Smooth muscle cell of the pulmonary artery (primary cell): ENCODE data around the gene CDHR1. TPM values are rescaled to one million over a fixed set of nuclear protein-coding genes. Genes with fewer than 3 reads are reported as not detected.

Experiments used
- total RNA-seq: library from RNA; depleted of rRNA; stranded (reverse); fragments of >200 nt; gene quantifications from 2 replicates; pipeline ENCODE4 v1.2.3, GENCODE V29; 2014

The CDHR1 gene
- total RNA-seq, result under 0.01 and 0.20 TPM in 2 replicates

GRCh38 chr10:84194424-84195043 is at the start of gene CDHR1:
TSS of gene CDHR1 (plus strand) at chr10:84194537. CDS start at chr10:84194761, 224 bp downstream.

DNA sequence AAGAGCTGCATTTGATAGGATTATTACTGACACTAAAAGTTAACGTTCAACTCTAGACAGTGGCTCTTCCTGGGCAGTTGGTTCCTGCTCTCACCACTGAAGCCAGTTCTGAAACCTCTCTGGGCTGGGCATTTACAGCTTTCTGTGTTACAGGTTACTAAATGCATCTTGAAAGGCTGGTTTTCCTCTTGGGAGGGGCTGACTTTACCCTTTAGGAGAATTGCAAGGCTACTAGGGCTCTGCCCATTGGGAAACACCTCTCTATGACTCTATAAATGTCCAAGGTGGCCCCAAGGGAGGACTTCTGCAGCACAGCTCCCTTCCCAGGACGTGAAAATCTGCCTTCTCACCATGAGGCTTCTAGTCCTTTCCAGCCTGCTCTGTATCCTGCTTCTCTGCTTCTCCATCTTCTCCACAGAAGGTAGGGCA is 20.8 kb upstream of the CDHR1 start, which contains the start of gene GPR15LG:
Gene GPR15LG (plus strand): TSS at position 301 of the 429 bp plus-strand sequence. CDS start 51 bp downstream, at position 352.

DNA sequence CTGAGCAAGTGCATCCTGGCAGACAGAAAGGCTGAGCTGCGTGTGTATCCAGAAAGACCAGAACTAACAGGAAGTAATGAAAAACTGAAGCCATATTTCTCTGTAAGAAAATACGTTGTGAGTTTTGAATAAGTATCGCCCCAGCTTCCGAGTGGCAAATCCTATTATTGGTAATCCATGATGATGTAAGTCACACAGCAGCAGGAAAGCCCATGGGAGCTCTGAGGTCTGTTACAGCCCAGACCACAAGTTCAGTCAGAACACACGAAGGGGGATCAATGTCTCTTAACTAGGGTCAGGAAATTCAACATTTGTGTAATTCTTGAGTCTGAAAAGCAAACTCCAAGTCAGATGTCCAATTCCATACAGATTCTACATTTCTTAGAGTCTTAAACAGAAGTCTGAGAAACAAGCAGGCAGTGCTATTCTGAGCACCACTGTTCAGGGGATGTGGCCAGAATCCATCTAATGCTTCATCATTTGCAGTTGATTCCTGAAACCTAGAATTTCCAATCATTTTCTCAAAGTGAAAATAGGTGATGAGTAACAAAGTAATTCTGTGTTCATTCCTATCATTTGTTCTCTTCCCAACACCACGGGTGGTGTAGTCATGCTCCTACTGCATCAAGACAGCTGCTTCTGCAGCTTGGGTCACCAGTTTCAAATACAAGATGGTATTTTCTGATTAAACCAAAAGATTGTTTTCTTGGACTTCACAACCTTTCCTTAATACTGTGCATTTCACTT is 31.3 kb downstream of the CDHR1 start, which contains the start of gene LRIT2:
Gene LRIT2 (minus strand): TSS at position 118 of the 747 bp plus-strand sequence. CDS start 24 bp downstream, at position 94.

DNA sequence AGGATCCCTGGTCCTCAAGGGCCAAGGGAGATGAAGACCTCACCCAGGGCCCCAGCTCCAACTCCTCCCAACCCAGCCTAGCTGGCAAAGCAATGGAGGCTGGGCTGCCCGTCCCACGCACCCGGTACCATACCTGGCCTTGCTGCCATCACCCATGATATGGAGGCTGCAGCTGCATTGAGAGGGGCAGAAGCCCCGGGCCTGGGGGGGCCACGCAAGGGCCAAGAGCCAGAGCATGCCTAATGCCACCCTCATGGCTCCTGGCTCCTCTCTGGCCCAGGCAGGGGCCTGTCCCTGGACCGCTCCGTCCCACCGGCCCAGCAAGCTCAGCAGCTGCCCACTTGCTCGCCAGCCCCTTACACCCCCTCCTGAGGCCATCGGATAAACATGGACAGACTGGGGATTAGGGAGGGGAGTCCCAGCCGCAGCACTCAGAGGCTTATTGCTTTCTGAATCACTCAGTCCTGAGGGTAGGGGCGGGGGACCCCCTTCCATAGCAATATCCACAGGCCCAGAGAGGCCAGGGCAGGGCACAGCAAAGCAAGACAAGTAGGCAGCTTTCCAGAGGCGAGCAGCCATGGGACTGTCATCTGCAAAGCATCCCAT is 47.0 kb downstream of the CDHR1 start, which contains the start of gene LRIT1:
Gene LRIT1 (minus strand): TSS at position 362 of the 606 bp plus-strand sequence. CDS start 107 bp downstream, at position 255.

GRCh38 chr10:84244651-84245270 is 50.4 kb downstream of the CDHR1 start, which contains the start of gene RGR:
TSS of gene RGR (plus strand) at chr10:84245053. CDS start at chr10:84245091, 38 bp downstream.

Other genes with a start within 250 kb of the CDHR1 start
- 172 and 189 TPM in 2 replicates for gene GHITM, start 55.0 kb upstream of the CDHR1 start, total RNA-seq
- gene GPR15LG, start 20.7 kb upstream of the CDHR1 start, total RNA-seq, result not detected in 2 replicates
- gene LRIT2, start 31.0 kb downstream of the CDHR1 start, total RNA-seq, result not detected in 2 replicates
- gene LRIT1, start 47.0 kb downstream of the CDHR1 start, total RNA-seq, result not detected in 2 replicates
- gene RGR, start 50.5 kb downstream of the CDHR1 start, total RNA-seq, result not detected in 2 replicates
- 30.2 and 32.5 TPM in 2 replicates for gene CCSER2, start 134.1 kb downstream of the CDHR1 start, total RNA-seq